ENCODE data around the gene TPO. TPM values are rescaled to one million over a fixed set of nuclear protein-coding genes. Genes with fewer than 3 reads are reported as not detected.

TPO gene
- total RNA-seq, 1 experiment from 2014 or later: not detected

GRCh38 chr2:1584051-1584531 lies 170.8 kb downstream of the TPO start (continued):
- TF ChIP-seq AFF4 (CRISPR knock-in tag; IDR thresholded peaks at IDR 0.05; ENCODE audit: borderline replicate concordance) (no peak), ZNF416 (CRISPR knock-in tag; IDR thresholded peaks at IDR 0.05) (no peak), ZNF425 (CRISPR knock-in tag; conservative IDR thresholded peaks at IDR 0.05) (no peak), ATF3 (CRISPR knock-in tag; conservative IDR thresholded peaks at IDR 0.05) (no peak), JUN (CRISPR knock-in tag; IDR thresholded peaks at IDR 0.05) (no peak), ZNF121 (CRISPR knock-in tag; IDR thresholded peaks at IDR 0.05) (no peak), ZNF219 (CRISPR knock-in tag; IDR thresholded peaks at IDR 0.05; ENCODE audit: borderline replicate concordance) (no peak), CREB1 (CRISPR knock-in tag; IDR thresholded peaks at IDR 0.05) (no peak), ZBTB43 (CRISPR knock-in tag; IDR thresholded peaks at IDR 0.05) (no peak), GABPB1 (CRISPR knock-in tag; IDR thresholded peaks at IDR 0.05) (no peak), NFATC4 (CRISPR knock-in tag; IDR thresholded peaks at IDR 0.05) (no peak), CDX4 (CRISPR knock-in tag; IDR thresholded peaks at IDR 0.05; ENCODE audit: borderline replicate concordance) (no peak), OVOL2 (CRISPR knock-in tag; IDR thresholded peaks at IDR 0.05; ENCODE audit: borderline replicate concordance) (no peak), TEAD1 (CRISPR knock-in tag; IDR thresholded peaks at IDR 0.05) (no peak), E2F5 (CRISPR knock-in tag; IDR thresholded peaks at IDR 0.05) (no peak)

GRCh38 chr2:1584691-1585485 lies 171.6 kb downstream of the TPO start:
- H3K4me3 Mint-ChIP-seq: no peak overlapping the region
- DNase-seq (ENCODE audit: low spot score): no peak
- POLR2A ChIA-PET: no interaction called here
- H3K27me3 Mint-ChIP-seq (ENCODE audit: low read depth): no peaks in the 10 kb centered on the region
- CTCF ChIA-PET: no interaction called here
- ATAC-seq: no peak
- H3K9me3 Mint-ChIP-seq: no peaks in the 10 kb centered on the region
- H3K36me3 Mint-ChIP-seq: peaks cover 4% of the 10 kb centered on the region
- H3K27ac Mint-ChIP-seq: peak overlapping the region; percentile 36; the same call in 1 of the 2 replicates
- H3K4me1 Mint-ChIP-seq: peaks cover 9% of the 10 kb centered on the region
- no peak for TF ChIP-seq SMAD4 (CRISPR knock-in tag; IDR thresholded peaks at IDR 0.05)
- TF ChIP-seq STAT6 (CRISPR knock-in tag; conservative IDR thresholded peaks at IDR 0.05; ENCODE audit: low read depth): no peak
- no peak for TF ChIP-seq PRDM15 (CRISPR knock-in tag; IDR thresholded peaks at IDR 0.05)
- TF ChIP-seq TEAD4 (CRISPR knock-in tag; IDR thresholded peaks at IDR 0.05): no peak
